Measurements from ENCODE around the gene POGLUT2. TPM values are rescaled to one million over a fixed set of nuclear protein-coding genes. Genes with fewer than 3 reads are reported as not detected.

Gene POGLUT2
- total RNA-seq, 1 donor: 15.9 TPM

DNA sequence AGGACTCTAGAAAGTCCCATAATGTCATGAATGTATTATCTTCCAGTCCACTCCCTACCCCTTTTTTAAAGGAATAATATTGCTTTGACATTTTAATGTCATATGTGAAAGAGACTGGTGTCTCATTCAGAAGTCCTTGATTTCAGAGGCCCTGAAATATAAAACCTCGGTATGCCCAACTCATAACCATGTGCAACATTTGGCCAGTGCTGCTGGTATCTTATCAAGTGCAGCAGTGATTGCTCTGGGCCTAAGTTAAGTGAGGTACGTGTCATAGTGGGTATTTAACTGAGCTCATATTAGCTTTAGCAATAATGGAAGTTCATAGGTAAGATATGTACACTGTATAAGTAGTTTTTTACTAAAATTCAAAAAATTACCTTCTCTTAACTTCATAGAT is 39.9 kb downstream of the POGLUT2 start:
- no peak for TF ChIP-seq CTCF (IDR thresholded peaks at IDR 0.05; ENCODE audit: extremely low read depth, low read depth, low read length)
- Histone ChIP-seq H3K27me3 (ENCODE audit: insufficient read depth, low read length) (no peaks in the 10 kb centered on the region), H3K4me3 (ENCODE audit: insufficient read depth, low read length) (no peak overlapping the region), H2AFZ (ENCODE audit: low read length) (no peak overlapping the region), H3K9me3 (ENCODE audit: low read depth, low read length) (no peaks in the 10 kb centered on the region), H3K27ac (ENCODE audit: low read depth, low read length) (no peak overlapping the region), H3K4me2 (ENCODE audit: insufficient read depth, low read length) (no peak overlapping the region), H3K4me1 (ENCODE audit: insufficient read depth, low read length) (no peaks in the 10 kb centered on the region), H3K79me2 (ENCODE audit: insufficient read depth, low read length) (no peaks in the 10 kb centered on the region), H3K36me3 (ENCODE audit: insufficient read depth, low read length) (no peaks in the 10 kb centered on the region), H4K20me1 (ENCODE audit: insufficient read depth, low read length) (no peaks in the 10 kb centered on the region)
- no peak for DNase-seq (ENCODE audit: insufficient read length, low spot score, missing footprints)

- H3K27me3 ChIP-seq (ENCODE audit: insufficient read depth, low read length): no peaks in the 10 kb centered on the region
- H3K4me1 ChIP-seq (ENCODE audit: insufficient read depth, low read length): no peaks in the 10 kb centered on the region
- no peak overlapping the region for H3K4me2 ChIP-seq (ENCODE audit: insufficient read depth, low read length)
- H3K9me3 ChIP-seq (ENCODE audit: low read depth, low read length): no peaks in the 10 kb centered on the region
- H3K4me3 ChIP-seq (ENCODE audit: insufficient read depth, low read length): no peak overlapping the region
- TF ChIP-seq CTCF (IDR thresholded peaks at IDR 0.05; ENCODE audit: extremely low read depth, low read depth, low read length): no peak
- no peak for DNase-seq (ENCODE audit: insufficient read length, low spot score, missing footprints)
- no peaks in the 10 kb centered on the region for H3K36me3 ChIP-seq (ENCODE audit: insufficient read depth, low read length)
- H4K20me1 ChIP-seq (ENCODE audit: insufficient read depth, low read length): no peaks in the 10 kb centered on the region
- no peaks in the 10 kb centered on the region for H3K79me2 ChIP-seq (ENCODE audit: insufficient read depth, low read length)
- H2AFZ ChIP-seq (ENCODE audit: low read length): no peak overlapping the region
- no peak overlapping the region for H3K27ac ChIP-seq (ENCODE audit: low read depth, low read length)
Measured at GRCh38 chr13:102757006-102757405, 41.8 kb downstream of the POGLUT2 start.

DNA sequence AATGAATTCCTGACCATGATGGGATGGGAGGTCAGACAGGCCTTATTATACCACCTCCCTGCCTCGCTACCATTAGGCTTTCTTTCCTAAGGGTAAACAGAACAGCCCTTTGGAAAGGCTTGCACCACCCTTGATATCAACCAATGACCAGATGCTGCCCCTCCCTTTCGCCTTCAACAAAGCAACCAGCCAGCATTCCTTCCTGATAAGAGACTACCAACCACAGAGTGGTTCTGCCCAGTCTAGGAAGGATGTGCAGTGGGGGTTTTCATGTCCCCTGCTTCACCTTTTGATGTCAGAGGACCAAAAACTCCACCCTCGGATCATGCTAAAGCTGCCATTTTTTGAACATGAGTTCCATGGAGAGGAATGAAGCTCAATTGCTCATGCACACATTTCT is 46.9 kb downstream of the POGLUT2 start:
- no peak overlapping the region for H3K27ac ChIP-seq (ENCODE audit: low read depth, low read length)
- no peaks in the 10 kb centered on the region for H3K27me3 ChIP-seq (ENCODE audit: insufficient read depth, low read length)
- no peak for DNase-seq (ENCODE audit: insufficient read length, low spot score, missing footprints)
- H3K4me2 ChIP-seq (ENCODE audit: insufficient read depth, low read length): no peak overlapping the region
- no peaks in the 10 kb centered on the region for H4K20me1 ChIP-seq (ENCODE audit: insufficient read depth, low read length)
- no peaks in the 10 kb centered on the region for H3K36me3 ChIP-seq (ENCODE audit: insufficient read depth, low read length)
- no peak overlapping the region for H2AFZ ChIP-seq (ENCODE audit: low read length)
- no peak for TF ChIP-seq CTCF (IDR thresholded peaks at IDR 0.05; ENCODE audit: extremely low read depth, low read depth, low read length)
- no peak overlapping the region for H3K4me3 ChIP-seq (ENCODE audit: insufficient read depth, low read length)
- no peaks in the 10 kb centered on the region for H3K4me1 ChIP-seq (ENCODE audit: insufficient read depth, low read length)
- H3K79me2 ChIP-seq (ENCODE audit: insufficient read depth, low read length): no peaks in the 10 kb centered on the region
- no peaks in the 10 kb centered on the region for H3K9me3 ChIP-seq (ENCODE audit: low read depth, low read length)

DNA sequence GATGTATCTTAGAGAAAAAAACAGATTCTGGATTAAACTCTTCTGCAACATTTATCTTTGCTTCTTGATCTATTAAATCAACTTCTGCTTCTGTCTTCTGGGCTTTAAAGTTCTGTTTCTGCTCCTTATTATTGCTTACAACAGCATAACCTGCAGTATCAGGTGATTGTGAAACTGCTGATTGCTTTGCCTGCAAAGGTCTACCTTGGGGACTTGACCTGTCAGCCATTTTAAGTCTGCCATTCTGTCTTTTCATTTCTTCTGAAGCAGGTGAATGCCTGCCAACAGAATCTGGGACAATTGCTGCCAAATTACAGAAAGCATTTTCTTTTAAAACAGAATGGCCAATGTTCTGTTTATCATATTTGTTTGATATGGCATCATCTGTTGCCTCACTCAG is 56.3 kb downstream of the POGLUT2 start:
- no peak overlapping the region for H3K27ac ChIP-seq (ENCODE audit: low read depth, low read length)
- H3K36me3 ChIP-seq (ENCODE audit: insufficient read depth, low read length): no peaks in the 10 kb centered on the region
- DNase-seq (ENCODE audit: insufficient read length, low spot score, missing footprints): no peak
- no peak overlapping the region for H2AFZ ChIP-seq (ENCODE audit: low read length)
- peaks cover 34% of the 10 kb centered on the region for H3K27me3 ChIP-seq (ENCODE audit: insufficient read depth, low read length)
- no peaks in the 10 kb centered on the region for H4K20me1 ChIP-seq (ENCODE audit: insufficient read depth, low read length)
- H3K4me1 ChIP-seq (ENCODE audit: insufficient read depth, low read length): no peaks in the 10 kb centered on the region
- H3K9me3 ChIP-seq (ENCODE audit: low read depth, low read length): no peaks in the 10 kb centered on the region
- H3K4me3 ChIP-seq (ENCODE audit: insufficient read depth, low read length): no peak overlapping the region
- H3K79me2 ChIP-seq (ENCODE audit: insufficient read depth, low read length): no peaks in the 10 kb centered on the region
- no peak for TF ChIP-seq CTCF (IDR thresholded peaks at IDR 0.05; ENCODE audit: extremely low read depth, low read depth, low read length)
- no peak overlapping the region for H3K4me2 ChIP-seq (ENCODE audit: insufficient read depth, low read length)

Data from osteoblast (primary cell).